ENCODE results near the gene MKKS. TPM values are rescaled to one million over a fixed set of nuclear protein-coding genes. Genes with fewer than 3 reads are reported as not detected.

MKKS gene
- polyA plus RNA-seq, 1 of the 3 experiments (the other 2 are of a cell fraction), result 10.1 TPM

DNA sequence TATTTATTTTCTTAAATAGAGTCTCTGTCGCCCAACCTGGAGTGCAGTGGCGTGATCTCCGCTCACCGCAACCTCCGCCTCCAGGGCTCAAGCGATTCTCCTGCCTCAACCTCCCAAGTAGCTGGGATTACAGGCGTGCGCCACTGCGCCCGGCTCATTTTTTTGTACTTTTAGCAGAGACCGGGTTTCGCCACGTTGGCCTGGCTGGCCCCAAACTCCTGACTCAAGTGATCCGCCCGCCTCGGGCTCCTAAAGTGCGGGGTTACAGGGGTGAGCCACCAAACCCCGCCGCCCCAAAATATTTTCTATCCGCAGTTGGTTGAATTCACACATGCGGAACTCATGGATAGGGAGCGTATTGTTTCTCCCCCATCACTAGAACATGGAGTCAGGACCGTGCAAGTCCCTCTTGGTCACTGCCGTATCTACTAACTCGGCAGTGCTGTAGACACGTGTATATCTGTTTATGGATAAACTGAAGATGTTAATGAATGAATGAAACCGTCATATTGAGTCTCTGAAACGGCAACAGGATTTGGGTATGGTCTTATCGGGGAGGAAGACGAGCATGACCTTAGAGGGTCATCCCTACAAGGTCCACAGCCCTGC lies 904 bp downstream of the MKKS start:
- Histone ChIP-seq H3K9me3 (no peaks in the 10 kb centered on the region), H3K4me1 (ENCODE audit: control insufficient read depth in 1 of 2, insufficient read depth in 2 of 2, low read depth in 1 of 2, low read length in 1 of 2) (peaks cover 8 to 17% of the 10 kb centered on the region in 2 experiments; a peak in 3 of 4 replicates), H3K79me2 (ENCODE audit: insufficient read depth) (peaks cover 81% of the 10 kb centered on the region), H2AFZ (ENCODE audit: low read depth) (peak overlapping the region; percentile 81), H3K9me2 (no peaks in the 10 kb centered on the region), H3K36me3 (replicated peaks in 1 of 2; ENCODE audit: control insufficient read depth in 1 of 2, insufficient read depth in 2 of 2, low read length in 1 of 2) (peaks cover 0 to 17% of the 10 kb centered on the region in 2 experiments), H3K27me3 (ENCODE audit: insufficient read depth) (no peaks in the 10 kb centered on the region), H3K4me3 (ENCODE audit: low read depth in 2 of 2, low read length in 1 of 2) (peak overlapping the region; percentile 93 to 99), H3K27ac (ENCODE audit: low read depth in 2 of 2, low read length in 1 of 2) (peak overlapping the region; percentile 93 to 98), H3K9ac (peak overlapping the region; percentile 82), H3K4me2 (peak overlapping the region; percentile 91), H4K20me1 (ENCODE audit: insufficient read depth) (no peaks in the 10 kb centered on the region), H3F3A (replicated peaks; ENCODE audit: insufficient read depth) (peaks cover 7% of the 10 kb centered on the region)
- ChIA-PET POLR2A (interaction anchor here (0.9 to 2.6 kb wide), 5 partner anchors 120 to 453 kb away, joined by 3 to 24 read pairs (median 3); partner anchors contain the start of gene SNAP25), CTCF (interaction anchor here (1.1 to 2.5 kb wide), 5 partner anchors 8 to 454 kb away, joined by 3 to 19 read pairs (median 4); no protein-coding TSS in a partner anchor)
- no peak for TF ChIP-seq GABPA (IDR thresholded peaks at IDR 0.05; ENCODE audit: low read depth)
- 0 out of 2 replicates have a peak, but pooled peaks have one; percentile 1 for TF ChIP-seq SMC3 (IDR thresholded peaks at IDR 0.05; ENCODE audit: low read depth, low read length)
- TF ChIP-seq RXRA (IDR thresholded peaks at IDR 0.05; ENCODE audit: borderline replicate concordance, low read depth), result no peak
- no peak for TF ChIP-seq RCOR1 (IDR thresholded peaks at IDR 0.05; ENCODE audit: low read length)
- no peak for TF ChIP-seq YY1 (IDR thresholded peaks at IDR 0.05; ENCODE audit: low read depth)
- no peak for TF ChIP-seq USF1 (IDR thresholded peaks at IDR 0.05; ENCODE audit: borderline replicate concordance, low read depth)
- no peak for TF ChIP-seq JUND (IDR thresholded peaks at IDR 0.05)
- no peak for TF ChIP-seq MEF2A (IDR thresholded peaks at IDR 0.05; ENCODE audit: borderline replicate concordance, low read depth)
- no peak for TF ChIP-seq CHD2 (IDR thresholded peaks at IDR 0.05; ENCODE audit: low read length, partially characterized antibody)
- no peak for TF ChIP-seq TAF1 (IDR thresholded peaks at IDR 0.05; ENCODE audit: borderline replicate concordance, low read depth, low read length)
- TF ChIP-seq RAD21 (IDR thresholded peaks at IDR 0.05; ENCODE audit: low read length), result no peak
- TF ChIP-seq, protein P1, sequence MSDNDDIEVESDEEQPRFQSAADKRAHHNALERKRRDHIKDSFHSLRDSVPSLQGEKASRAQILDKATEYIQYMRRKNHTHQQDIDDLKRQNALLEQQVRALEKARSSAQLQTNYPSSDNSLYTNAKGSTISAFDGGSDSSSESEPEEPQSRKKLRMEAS (IDR thresholded peaks at IDR 0.05; ENCODE audit: low read depth), result peak; percentile 21; the same call in 1 of the 2 replicates
- TF ChIP-seq, protein P2, sequence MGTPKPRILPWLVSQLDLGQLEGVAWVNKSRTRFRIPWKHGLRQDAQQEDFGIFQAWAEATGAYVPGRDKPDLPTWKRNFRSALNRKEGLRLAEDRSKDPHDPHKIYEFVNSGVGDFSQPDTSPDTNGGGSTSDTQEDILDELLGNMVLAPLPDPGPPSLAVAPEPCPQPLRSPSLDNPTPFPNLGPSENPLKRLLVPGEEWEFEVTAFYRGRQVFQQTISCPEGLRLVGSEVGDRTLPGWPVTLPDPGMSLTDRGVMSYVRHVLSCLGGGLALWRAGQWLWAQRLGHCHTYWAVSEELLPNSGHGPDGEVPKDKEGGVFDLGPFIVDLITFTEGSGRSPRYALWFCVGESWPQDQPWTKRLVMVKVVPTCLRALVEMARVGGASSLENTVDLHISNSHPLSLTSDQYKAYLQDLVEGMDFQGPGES (IDR thresholded peaks at IDR 0.05; ENCODE audit: low read depth, low read length), result no peak
- TF ChIP-seq MXI1 (IDR thresholded peaks at IDR 0.05; ENCODE audit: low read depth, low read length), result peak; percentile 66
- TF ChIP-seq POLR2AphosphoS5 (IDR thresholded peaks at IDR 0.05; ENCODE audit: low read depth, low read length), result no peak
- no peak for TF ChIP-seq ELF1 (IDR thresholded peaks at IDR 0.05)
- no peak for TF ChIP-seq CTCF (IDR thresholded peaks at IDR 0.05)
- TF ChIP-seq PBX3 (IDR thresholded peaks at IDR 0.05), result no peak
- TF ChIP-seq FOXM1 (IDR thresholded peaks at IDR 0.05; ENCODE audit: low read depth), result no peak
- no peak for TF ChIP-seq FOXJ3 (CRISPR knock-in tag; IDR thresholded peaks at IDR 0.05)
- no peak for TF ChIP-seq TCF12 (IDR thresholded peaks at IDR 0.05)
- no peak for TF ChIP-seq NFIC (IDR thresholded peaks at IDR 0.05; ENCODE audit: borderline replicate concordance)
- TF ChIP-seq FOSL2 (IDR thresholded peaks at IDR 0.05; ENCODE audit: borderline replicate concordance, low read depth), result no peak
- TF ChIP-seq RFX5 (IDR thresholded peaks at IDR 0.05; ENCODE audit: low read length), result no peak
- WGBS (ENCODE audit: low lambda C conversion rate), result 38% methylated on average over 30 of the region's 30 CpGs
- DNase-seq, result peak; percentile 35
